Measurements from ENCODE around the gene AGAP1.

GRCh38 chr2:235864733-235865515, 371.1 kb downstream of the AGAP1 start:
- TF ChIP-seq EZH2phosphoT487 (IDR thresholded peaks at IDR 0.05; ENCODE audit: borderline replicate concordance, low read length): no peak
- no peak for TF ChIP-seq CTCF (IDR thresholded peaks at IDR 0.05; ENCODE audit: low read depth, low read length, poor library complexity, severe bottlenecking)

All from DOHH2 (cell line).